GM12878 (cell line): ENCODE measurements around the gene TCF15.

Source experiments
- EZH2 ChIP-seq: IDR thresholded peaks from 2 replicates; pipeline ENCODE4 v1.6.1; 2012; ENCODE audit warnings: low read depth, mild to moderate bottlenecking, control low read depth, inconsistent platforms, low read length, borderline replicate concordance; ENCODE audit not compliant: control insufficient read depth
- GABPA ChIP-seq: IDR thresholded peaks from 2 replicates; pipeline ENCODE4 v1.6.1; 2014; ENCODE audit warnings: antibody characterized with exemption, low read depth, mild to moderate bottlenecking, inconsistent platforms
- HDAC2 ChIP-seq: fragments of 200-600 bp; sonication (generic); IDR thresholded peaks from 2 replicates; pipeline ENCODE4 v1.6.1; 2017
- JUND ChIP-seq: IDR thresholded peaks from 2 replicates; pipeline ENCODE4 v1.6.1; 2012; ENCODE audit warnings: low read depth, mild to moderate bottlenecking, low read length, improper control_type of control experiment, moderate library complexity
- MXI1 ChIP-seq: fragments of 150-350 bp; IDR thresholded peaks from 2 replicates; pipeline ENCODE4 v1.6.1; 2011; ENCODE audit warnings: low read depth, mild to moderate bottlenecking, inconsistent platforms, low read length, improper control_type of control experiment
- MYB ChIP-seq: fragments of 150-350 bp; IDR thresholded peaks from 2 replicates; pipeline ENCODE4 v1.6.1; 2014; ENCODE audit warnings: mild to moderate bottlenecking, low read depth, low read length, borderline replicate concordance
- NRF1 ChIP-seq: conservative IDR thresholded peaks from 2 replicates; pipeline ENCODE4 v1.6.1; 2011; ENCODE audit warnings: mild to moderate bottlenecking, low read depth, low read length, improper control_type of control experiment
- PAX5 ChIP-seq: IDR thresholded peaks from 2 replicates; pipeline ENCODE4 v1.6.1; 2011; ENCODE audit warnings: low read depth, low read length, borderline replicate concordance
- POLR2AphosphoS5 ChIP-seq: IDR thresholded peaks from 2 replicates; pipeline ENCODE4 v1.6.1; 2011; ENCODE audit warnings: mild to moderate bottlenecking, low read length, inconsistent platforms
- SPI1 ChIP-seq: IDR thresholded peaks from 2 replicates; pipeline ENCODE4 v1.6.1; 2011; ENCODE audit warnings: low read depth, mild to moderate bottlenecking, low read length, moderate library complexity, borderline replicate concordance; ENCODE audit not compliant: insufficient read depth
- TAF1 ChIP-seq: IDR thresholded peaks from 2 replicates; pipeline ENCODE4 v1.6.1; 2011; ENCODE audit warnings: mild to moderate bottlenecking, low read depth, low read length, borderline replicate concordance
- ZNF274 ChIP-seq: IDR thresholded peaks from one replicate; pipeline ENCODE4 v1.8.0; 2011; ENCODE audit not compliant: insufficient read length, insufficient read depth
- TF ChIP-seq, protein P1 (sequence below), 3 experiments: IDR thresholded peaks in 2 of 3; conservative IDR thresholded peaks in 1 of 3; 2 replicates each; pipeline ENCODE4 v1.5.1; 2011; ENCODE audit warnings: low read depth in 3 of 3, low read length in 3 of 3, mild to moderate bottlenecking in 3 of 3, control low read depth in 2 of 3, moderate library complexity in 2 of 3, inconsistent platforms in 1 of 3, mixed read lengths in 1 of 3; ENCODE audit not compliant: control insufficient read depth in 2 of 3, insufficient read depth in 1 of 3; ENCODE audit errors: extremely low read depth in 1 of 3
- TF ChIP-seq, protein P2 (sequence below): fragments of 450-650 bp; IDR thresholded peaks from 2 replicates; pipeline ENCODE4 v1.6.1; 2018; ENCODE audit warnings: borderline replicate concordance, mild to moderate bottlenecking; ENCODE audit not compliant: partially characterized antibody

DNA sequence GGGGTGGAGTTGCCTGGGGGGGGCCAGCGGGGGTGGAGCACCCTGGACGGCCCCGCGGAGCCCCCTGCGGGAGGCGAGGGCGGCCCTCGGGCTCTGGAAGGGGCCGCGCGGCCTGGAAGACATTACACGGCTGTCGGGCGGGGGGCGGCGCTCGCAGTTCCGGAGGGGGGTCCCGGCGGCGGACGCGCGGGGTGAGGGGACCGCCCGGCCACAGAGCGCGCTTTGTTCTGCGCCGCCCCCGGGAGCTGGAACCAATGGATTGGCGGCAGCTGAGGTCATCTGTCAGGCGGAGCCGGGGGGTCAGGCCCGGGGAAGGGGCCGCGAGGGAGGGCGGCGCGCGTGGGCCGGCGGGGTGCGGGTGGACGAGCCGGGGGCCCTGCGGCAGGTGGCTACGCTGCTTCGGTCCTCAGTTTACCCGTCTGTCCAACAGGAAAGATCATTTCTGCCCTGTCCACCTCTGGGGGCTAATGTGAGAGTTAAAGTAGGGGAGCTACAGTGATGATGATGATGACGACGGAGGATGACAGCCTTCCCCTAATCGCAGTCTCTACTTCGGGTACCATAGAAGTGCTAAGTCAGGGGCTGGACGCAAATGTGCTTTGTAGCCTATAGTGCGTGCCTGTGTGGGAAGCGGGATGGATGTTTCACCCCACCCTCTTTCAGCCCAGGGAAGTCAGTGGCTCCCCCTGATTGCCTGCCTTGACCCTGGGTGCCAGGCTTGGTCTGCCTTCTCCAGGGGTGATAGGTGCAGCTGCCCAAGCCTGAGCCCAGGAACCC lies 32.5 kb upstream of the TCF15 start:
- TF ChIP-seq GABPA, result no peak
- TF ChIP-seq, protein P1, sequence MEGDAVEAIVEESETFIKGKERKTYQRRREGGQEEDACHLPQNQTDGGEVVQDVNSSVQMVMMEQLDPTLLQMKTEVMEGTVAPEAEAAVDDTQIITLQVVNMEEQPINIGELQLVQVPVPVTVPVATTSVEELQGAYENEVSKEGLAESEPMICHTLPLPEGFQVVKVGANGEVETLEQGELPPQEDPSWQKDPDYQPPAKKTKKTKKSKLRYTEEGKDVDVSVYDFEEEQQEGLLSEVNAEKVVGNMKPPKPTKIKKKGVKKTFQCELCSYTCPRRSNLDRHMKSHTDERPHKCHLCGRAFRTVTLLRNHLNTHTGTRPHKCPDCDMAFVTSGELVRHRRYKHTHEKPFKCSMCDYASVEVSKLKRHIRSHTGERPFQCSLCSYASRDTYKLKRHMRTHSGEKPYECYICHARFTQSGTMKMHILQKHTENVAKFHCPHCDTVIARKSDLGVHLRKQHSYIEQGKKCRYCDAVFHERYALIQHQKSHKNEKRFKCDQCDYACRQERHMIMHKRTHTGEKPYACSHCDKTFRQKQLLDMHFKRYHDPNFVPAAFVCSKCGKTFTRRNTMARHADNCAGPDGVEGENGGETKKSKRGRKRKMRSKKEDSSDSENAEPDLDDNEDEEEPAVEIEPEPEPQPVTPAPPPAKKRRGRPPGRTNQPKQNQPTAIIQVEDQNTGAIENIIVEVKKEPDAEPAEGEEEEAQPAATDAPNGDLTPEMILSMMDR (IDR thresholded peaks at IDR 0.05 in 2 of 3, conservative IDR thresholded peaks at IDR 0.05 in 1 of 3; ENCODE audit: control insufficient read depth in 2 of 3, extremely low read depth in 1 of 3, insufficient read depth in 1 of 3, low read depth in 3 of 3, low read length in 3 of 3), result no peak
- TF ChIP-seq MXI1, result no peak
- no peak for TF ChIP-seq SPI1
- no peak for TF ChIP-seq TAF1
- no peak for TF ChIP-seq MYB
- no peak for TF ChIP-seq HDAC2
- no peak for TF ChIP-seq POLR2AphosphoS5
- no peak for TF ChIP-seq JUND
- TF ChIP-seq PAX5, result no peak
- no peak for TF ChIP-seq ZNF274
- no peak for TF ChIP-seq NRF1
- TF ChIP-seq EZH2, result no peak
- TF ChIP-seq, protein P2, sequence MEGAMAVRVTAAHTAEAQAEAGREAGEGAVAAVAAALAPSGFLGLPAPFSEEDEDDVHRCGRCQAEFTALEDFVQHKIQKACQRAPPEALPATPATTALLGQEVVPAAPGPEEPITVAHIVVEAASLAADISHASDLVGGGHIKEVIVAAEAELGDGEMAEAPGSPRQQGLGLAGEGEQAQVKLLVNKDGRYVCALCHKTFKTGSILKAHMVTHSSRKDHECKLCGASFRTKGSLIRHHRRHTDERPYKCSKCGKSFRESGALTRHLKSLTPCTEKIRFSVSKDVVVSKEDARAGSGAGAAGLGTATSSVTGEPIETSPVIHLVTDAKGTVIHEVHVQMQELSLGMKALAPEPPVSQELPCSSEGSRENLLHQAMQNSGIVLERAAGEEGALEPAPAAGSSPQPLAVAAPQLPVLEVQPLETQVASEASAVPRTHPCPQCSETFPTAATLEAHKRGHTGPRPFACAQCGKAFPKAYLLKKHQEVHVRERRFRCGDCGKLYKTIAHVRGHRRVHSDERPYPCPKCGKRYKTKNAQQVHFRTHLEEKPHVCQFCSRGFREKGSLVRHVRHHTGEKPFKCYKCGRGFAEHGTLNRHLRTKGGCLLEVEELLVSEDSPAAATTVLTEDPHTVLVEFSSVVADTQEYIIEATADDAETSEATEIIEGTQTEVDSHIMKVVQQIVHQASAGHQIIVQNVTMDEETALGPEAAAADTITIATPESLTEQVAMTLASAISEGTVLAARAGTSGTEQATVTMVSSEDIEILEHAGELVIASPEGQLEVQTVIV, result no peak
